ENCODE data around the gene LDLRAD3. TPM values are rescaled to one million over a fixed set of nuclear protein-coding genes. Genes with fewer than 3 reads are reported as not detected.

LDLRAD3 gene
- total RNA-seq, 1 donor from 2014 or later = 14.9 TPM

- TF ChIP-seq EZH2 (IDR thresholded peaks at IDR 0.05; ENCODE audit: insufficient read depth, low read length) (no peak), CTCF (IDR thresholded peaks at IDR 0.05; ENCODE audit: insufficient read depth, low read depth, low read length) (no peak)
- no peak overlapping the region for H3K27ac ChIP-seq (ENCODE audit: low read depth, low read length)
- DNase-seq (ENCODE audit: low read depth) = no peak
- H3K9ac ChIP-seq (ENCODE audit: low read length) = no peak overlapping the region
- Mint-ChIP-seq H3K4me3 (ENCODE audit: unreplicated experiment) (no peak overlapping the region), H3K36me3 (ENCODE audit: low read depth, unreplicated experiment) (no peaks in the 10 kb centered on the region), H3K9me3 (ENCODE audit: unreplicated experiment) (no peaks in the 10 kb centered on the region), H3K4me1 (ENCODE audit: low read depth, unreplicated experiment) (peaks cover 7% of the 10 kb centered on the region), H3K27me3 (ENCODE audit: low read depth, unreplicated experiment) (no peaks in the 10 kb centered on the region), H3K27ac (ENCODE audit: unreplicated experiment) (no peak overlapping the region)
- H3K4me1 ChIP-seq (ENCODE audit: insufficient read depth, low read length) = no peaks in the 10 kb centered on the region
- H3K27me3 ChIP-seq (ENCODE audit: insufficient read depth, low read length) = no peaks in the 10 kb centered on the region
- H3K9me3 ChIP-seq (ENCODE audit: insufficient read depth, low read depth, low read length) = peaks cover 2% of the 10 kb centered on the region
- FAIRE-seq = no peak
- H3K79me2 ChIP-seq (ENCODE audit: insufficient read depth, low read length) = no peaks in the 10 kb centered on the region
- no peak overlapping the region for H2AFZ ChIP-seq (ENCODE audit: low read depth, low read length)
- H4K20me1 ChIP-seq (ENCODE audit: insufficient read depth, low read length) = no peaks in the 10 kb centered on the region
- no peak overlapping the region for H3K4me2 ChIP-seq (ENCODE audit: low read length)
- H3K36me3 ChIP-seq (ENCODE audit: insufficient read depth, low read length) = no peaks in the 10 kb centered on the region
- no peak overlapping the region for H3K4me3 ChIP-seq (ENCODE audit: insufficient read depth, low read depth, low read length)
Measured at GRCh38 chr11:35934271-35934670, 9.6 kb upstream of the LDLRAD3 start.

GRCh38 chr11:35934981-35935380 lies 8.9 kb upstream of the LDLRAD3 start:
- Histone ChIP-seq H3K27me3 (ENCODE audit: insufficient read depth, low read length) (no peaks in the 10 kb centered on the region), H3K4me3 (ENCODE audit: insufficient read depth, low read depth, low read length) (no peak overlapping the region), H3K9me3 (ENCODE audit: insufficient read depth, low read depth, low read length) (peaks cover 2% of the 10 kb centered on the region), H3K27ac (ENCODE audit: low read depth, low read length) (no peak overlapping the region), H3K4me2 (ENCODE audit: low read length) (no peak overlapping the region), H3K4me1 (ENCODE audit: insufficient read depth, low read length) (no peaks in the 10 kb centered on the region), H3K79me2 (ENCODE audit: insufficient read depth, low read length) (no peaks in the 10 kb centered on the region), H3K9ac (ENCODE audit: low read length) (no peak overlapping the region), H2AFZ (ENCODE audit: low read depth, low read length) (no peak overlapping the region), H4K20me1 (ENCODE audit: insufficient read depth, low read length) (no peaks in the 10 kb centered on the region), H3K36me3 (ENCODE audit: insufficient read depth, low read length) (no peaks in the 10 kb centered on the region)
- H3K4me1 Mint-ChIP-seq (ENCODE audit: low read depth, unreplicated experiment) = peaks cover 7% of the 10 kb centered on the region
- FAIRE-seq = no peak
- no peak for TF ChIP-seq EZH2 (IDR thresholded peaks at IDR 0.05; ENCODE audit: insufficient read depth, low read length)
- TF ChIP-seq CTCF (IDR thresholded peaks at IDR 0.05; ENCODE audit: insufficient read depth, low read depth, low read length) = no peak
- no peaks in the 10 kb centered on the region for H3K27me3 Mint-ChIP-seq (ENCODE audit: low read depth, unreplicated experiment)
- no peak for DNase-seq (ENCODE audit: low read depth)
- no peak overlapping the region for H3K4me3 Mint-ChIP-seq (ENCODE audit: unreplicated experiment)
- no peak overlapping the region for H3K27ac Mint-ChIP-seq (ENCODE audit: unreplicated experiment)
- H3K9me3 Mint-ChIP-seq (ENCODE audit: unreplicated experiment) = no peaks in the 10 kb centered on the region
- no peaks in the 10 kb centered on the region for H3K36me3 Mint-ChIP-seq (ENCODE audit: low read depth, unreplicated experiment)

GRCh38 chr11:35935390-35935789 lies 8.5 kb upstream of the LDLRAD3 start:
- no peaks in the 10 kb centered on the region for H3K36me3 Mint-ChIP-seq (ENCODE audit: low read depth, unreplicated experiment)
- H3K27ac ChIP-seq (ENCODE audit: low read depth, low read length) = no peak overlapping the region
- no peak overlapping the region for H2AFZ ChIP-seq (ENCODE audit: low read depth, low read length)
- H3K27me3 ChIP-seq (ENCODE audit: insufficient read depth, low read length) = no peaks in the 10 kb centered on the region
- FAIRE-seq (no peak), DNase-seq (ENCODE audit: low read depth) (no peak)
- H3K4me2 ChIP-seq (ENCODE audit: low read length) = no peak overlapping the region
- no peak overlapping the region for H3K4me3 ChIP-seq (ENCODE audit: insufficient read depth, low read depth, low read length)
- H4K20me1 ChIP-seq (ENCODE audit: insufficient read depth, low read length) = no peaks in the 10 kb centered on the region
- no peaks in the 10 kb centered on the region for H3K9me3 Mint-ChIP-seq (ENCODE audit: unreplicated experiment)
- no peaks in the 10 kb centered on the region for H3K79me2 ChIP-seq (ENCODE audit: insufficient read depth, low read length)
- H3K4me1 ChIP-seq (ENCODE audit: insufficient read depth, low read length) = no peaks in the 10 kb centered on the region
- no peaks in the 10 kb centered on the region for H3K36me3 ChIP-seq (ENCODE audit: insufficient read depth, low read length)
- peaks cover 7% of the 10 kb centered on the region for H3K4me1 Mint-ChIP-seq (ENCODE audit: low read depth, unreplicated experiment)
- peaks cover 2% of the 10 kb centered on the region for H3K9me3 ChIP-seq (ENCODE audit: insufficient read depth, low read depth, low read length)
- TF ChIP-seq EZH2 (IDR thresholded peaks at IDR 0.05; ENCODE audit: insufficient read depth, low read length) (no peak), CTCF (IDR thresholded peaks at IDR 0.05; ENCODE audit: insufficient read depth, low read depth, low read length) (no peak)
- H3K27me3 Mint-ChIP-seq (ENCODE audit: low read depth, unreplicated experiment) = no peaks in the 10 kb centered on the region
- no peak overlapping the region for H3K4me3 Mint-ChIP-seq (ENCODE audit: unreplicated experiment)
- no peak overlapping the region for H3K27ac Mint-ChIP-seq (ENCODE audit: unreplicated experiment)
- H3K9ac ChIP-seq (ENCODE audit: low read length) = no peak overlapping the region
